ENCODE results near the gene ITGB5. TPM values are rescaled to one million over a fixed set of nuclear protein-coding genes. Genes with fewer than 3 reads are reported as not detected.

The ITGB5 gene
- total RNA-seq, 1 experiment from 2014 or later: 67.2 TPM

GRCh38 chr3:124883766-124884473 lies 3.2 kb downstream of the ITGB5 start:
- Histone ChIP-seq H3K9me2 (replicated peaks; ENCODE audit: low read length) (no peaks in the 10 kb centered on the region), H3K4me3 (ENCODE audit: low read length) (no peak overlapping the region), H3K27me3 (ENCODE audit: low read length) (no peaks in the 10 kb centered on the region), H3K9me3 (ENCODE audit: low read length) (no peaks in the 10 kb centered on the region), H3K79me2 (ENCODE audit: low read length) (peaks cover 27% of the 10 kb centered on the region), H3K9ac (ENCODE audit: low read length) (no peak overlapping the region), H3K4me1 (ENCODE audit: insufficient read depth, low read length) (peaks cover 54% of the 10 kb centered on the region), H3K36me3 (ENCODE audit: low read depth, low read length) (no peaks in the 10 kb centered on the region), H4K20me1 (ENCODE audit: low read length) (0 out of 2 replicates have a peak, but pooled peaks cover 4% of the 10 kb centered on the region), H2AFZ (ENCODE audit: low read length) (no peak overlapping the region), H3K27ac (ENCODE audit: low read length) (no peak overlapping the region), H3K4me2 (ENCODE audit: low read length) (peak overlapping the region; percentile 17; the same call in 1 of the 2 replicates), H3F3A (ENCODE audit: low read length, unreplicated experiment) (no peaks in the 10 kb centered on the region)
- TF ChIP-seq, protein P1, sequence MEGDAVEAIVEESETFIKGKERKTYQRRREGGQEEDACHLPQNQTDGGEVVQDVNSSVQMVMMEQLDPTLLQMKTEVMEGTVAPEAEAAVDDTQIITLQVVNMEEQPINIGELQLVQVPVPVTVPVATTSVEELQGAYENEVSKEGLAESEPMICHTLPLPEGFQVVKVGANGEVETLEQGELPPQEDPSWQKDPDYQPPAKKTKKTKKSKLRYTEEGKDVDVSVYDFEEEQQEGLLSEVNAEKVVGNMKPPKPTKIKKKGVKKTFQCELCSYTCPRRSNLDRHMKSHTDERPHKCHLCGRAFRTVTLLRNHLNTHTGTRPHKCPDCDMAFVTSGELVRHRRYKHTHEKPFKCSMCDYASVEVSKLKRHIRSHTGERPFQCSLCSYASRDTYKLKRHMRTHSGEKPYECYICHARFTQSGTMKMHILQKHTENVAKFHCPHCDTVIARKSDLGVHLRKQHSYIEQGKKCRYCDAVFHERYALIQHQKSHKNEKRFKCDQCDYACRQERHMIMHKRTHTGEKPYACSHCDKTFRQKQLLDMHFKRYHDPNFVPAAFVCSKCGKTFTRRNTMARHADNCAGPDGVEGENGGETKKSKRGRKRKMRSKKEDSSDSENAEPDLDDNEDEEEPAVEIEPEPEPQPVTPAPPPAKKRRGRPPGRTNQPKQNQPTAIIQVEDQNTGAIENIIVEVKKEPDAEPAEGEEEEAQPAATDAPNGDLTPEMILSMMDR (conservative IDR thresholded peaks at IDR 0.05; ENCODE audit: low read depth, low read length): no peak
- TF ChIP-seq EZH2 (IDR thresholded peaks at IDR 0.05; ENCODE audit: low read length, unreplicated experiment) (no peak), EZH2phosphoT487 (IDR thresholded peaks at IDR 0.05; ENCODE audit: borderline replicate concordance, low read length) (no peak)
- ATAC-seq (no peak), DNase-seq (peak; percentile 44)
- ChIA-PET POLR2A (ENCODE audit: unreplicated experiment) (no interaction called here), CTCF (interaction anchor here (0.6 kb wide), 1 partner anchor 96 kb away, joined by 7 read pairs; no protein-coding TSS in a partner anchor)
- intact Hi-C loops (cut with micrococcal nuclease): no loop called here
- BruUV-seq (replicated peaks): no TSS peak

DNA sequence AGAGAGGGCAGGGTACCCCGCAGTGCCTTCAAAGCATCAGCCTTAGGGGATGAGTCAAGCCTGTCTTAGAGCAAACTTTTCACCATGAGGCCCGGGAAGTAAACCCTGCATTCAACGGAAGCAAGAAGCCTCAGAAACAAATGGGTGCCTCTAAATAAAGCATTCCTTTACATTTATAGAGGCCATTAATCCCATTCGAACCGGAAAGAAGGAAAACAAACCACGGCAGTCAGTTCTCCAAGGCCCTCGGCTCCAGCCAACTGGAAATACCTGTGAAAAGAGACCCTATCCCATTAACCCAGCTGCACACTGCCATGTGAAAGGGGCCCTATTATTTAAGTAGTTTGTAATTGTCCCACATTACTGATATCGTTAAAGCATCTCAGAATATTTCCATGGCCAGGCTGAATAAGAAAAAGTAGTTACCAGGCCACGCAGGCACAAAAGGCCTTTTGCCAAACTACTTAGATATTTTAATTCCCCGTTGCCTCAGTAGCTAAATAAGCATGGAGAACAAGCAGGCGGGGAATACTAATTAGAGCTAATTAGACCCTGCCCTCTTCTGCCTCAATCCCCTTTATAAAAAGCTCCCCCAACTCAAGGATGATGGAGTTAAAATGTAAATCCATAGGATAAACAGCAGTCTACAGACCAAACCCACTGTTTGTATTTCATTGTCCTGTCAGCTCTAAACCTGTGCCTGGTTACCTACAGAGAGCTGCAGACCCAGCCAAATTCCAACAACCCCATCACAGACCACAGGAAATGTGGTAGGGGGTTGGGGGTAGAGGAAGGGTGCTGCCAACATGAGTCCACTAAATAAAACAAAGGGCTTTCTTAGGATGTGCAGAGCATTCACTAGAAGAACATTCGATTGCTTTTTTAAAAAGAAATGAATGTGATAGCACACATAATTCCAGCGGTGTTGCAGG lies 4.1 kb downstream of the ITGB5 start:
- no TSS peak for BruUV-seq (replicated peaks)
- no peak overlapping the region for H2AFZ ChIP-seq (ENCODE audit: low read length)
- no peak overlapping the region for H3K27ac ChIP-seq (ENCODE audit: low read length)
- no peaks in the 10 kb centered on the region for H3K36me3 ChIP-seq (ENCODE audit: low read depth, low read length)
- H3K9me2 ChIP-seq (replicated peaks; ENCODE audit: low read length): no peaks in the 10 kb centered on the region
- no peak overlapping the region for H3K9ac ChIP-seq (ENCODE audit: low read length)
- peak; percentile 15 for DNase-seq
- H3K4me2 ChIP-seq (ENCODE audit: low read length): peak overlapping the region; percentile 17; the same call in 1 of the 2 replicates
- H3K4me1 ChIP-seq (ENCODE audit: insufficient read depth, low read length): peaks cover 58% of the 10 kb centered on the region
- ATAC-seq: no peak
- no peak for TF ChIP-seq EZH2 (IDR thresholded peaks at IDR 0.05; ENCODE audit: low read length, unreplicated experiment)
- CTCF ChIA-PET: interaction anchor here (0.6 kb wide), 1 partner anchor 96 kb away, joined by 7 read pairs; no protein-coding TSS in a partner anchor
- H3K9me3 ChIP-seq (ENCODE audit: low read length): no peaks in the 10 kb centered on the region
- H3K4me3 ChIP-seq (ENCODE audit: low read length): no peak overlapping the region
- POLR2A ChIA-PET (ENCODE audit: unreplicated experiment): no interaction called here
- peaks cover 27% of the 10 kb centered on the region for H3K79me2 ChIP-seq (ENCODE audit: low read length)
- intact Hi-C loops (cut with micrococcal nuclease): no loop called here
- H3K27me3 ChIP-seq (ENCODE audit: low read length): no peaks in the 10 kb centered on the region
- no peaks in the 10 kb centered on the region for H3F3A ChIP-seq (ENCODE audit: low read length, unreplicated experiment)
- 0 out of 2 replicates have a peak, but pooled peaks cover 4% of the 10 kb centered on the region for H4K20me1 ChIP-seq (ENCODE audit: low read length)

GRCh38 chr3:124881976-124882697 lies 5.0 kb downstream of the ITGB5 start:
- no peaks in the 10 kb centered on the region for H3K9me2 ChIP-seq (replicated peaks; ENCODE audit: low read length)
- no peak overlapping the region for H3K4me3 ChIP-seq (ENCODE audit: low read length)
- no peaks in the 10 kb centered on the region for H3F3A ChIP-seq (ENCODE audit: low read length, unreplicated experiment)
- TF ChIP-seq EZH2 (IDR thresholded peaks at IDR 0.05; ENCODE audit: low read length, unreplicated experiment) (no peak), EZH2phosphoT487 (IDR thresholded peaks at IDR 0.05; ENCODE audit: borderline replicate concordance, low read length) (no peak)
- H3K79me2 ChIP-seq (ENCODE audit: low read length): peaks cover 27% of the 10 kb centered on the region
- no peak overlapping the region for H3K4me2 ChIP-seq (ENCODE audit: low read length)
- DNase-seq (no peak), ATAC-seq (no peak)
- ChIA-PET CTCF (no interaction called here), POLR2A (ENCODE audit: unreplicated experiment) (no interaction called here)
- peaks cover 63% of the 10 kb centered on the region for H3K4me1 ChIP-seq (ENCODE audit: insufficient read depth, low read length)
- H3K9me3 ChIP-seq (ENCODE audit: low read length): no peaks in the 10 kb centered on the region
- H3K9ac ChIP-seq (ENCODE audit: low read length): no peak overlapping the region
- H2AFZ ChIP-seq (ENCODE audit: low read length): no peak overlapping the region
- H3K27ac ChIP-seq (ENCODE audit: low read length): no peak overlapping the region
- 0 out of 2 replicates have a peak, but pooled peaks cover 4% of the 10 kb centered on the region for H4K20me1 ChIP-seq (ENCODE audit: low read length)
- no TSS peak for BruUV-seq (replicated peaks)
- H3K36me3 ChIP-seq (ENCODE audit: low read depth, low read length): no peaks in the 10 kb centered on the region
- intact Hi-C loops (cut with micrococcal nuclease): no loop called here
- no peaks in the 10 kb centered on the region for H3K27me3 ChIP-seq (ENCODE audit: low read length)
